H4 (cell line): Measurements from ENCODE around the gene EFCAB8. TPM values are rescaled to one million over a fixed set of nuclear protein-coding genes. Genes with fewer than 3 reads are reported as not detected.

ENCODE experiments used
- DNase-seq: peaks from one replicate; pipeline ENCODE4 v3.0.0-alpha.2; 2015; ENCODE audit warnings: low spot score
- total RNA-seq: library from RNA; depleted of rRNA; stranded (reverse); fragments of >200 nt; shearing (Covaris generic); gene quantifications from 2 replicates; pipeline ENCODE4 v1.2.3, GENCODE V29; 2014; rRNA removed

Gene EFCAB8
- total RNA-seq, 1 experiment from 2014 or later: 0.04 TPM

- no peak for DNase-seq
Observed at GRCh38 chr20:33007376-33008335, 148.9 kb downstream of the EFCAB8 start, which contains the start of gene BPIFB2. TSS of gene BPIFB2 (plus strand) at chr20:33007704. CDS start at chr20:33008575, 871 bp downstream.

GRCh38 chr20:33008336-33009213 lies 149.9 kb downstream of the EFCAB8 start:
- DNase-seq: no peak

GRCh38 chr20:33009214-33010132 lies 150.8 kb downstream of the EFCAB8 start:
- no peak for DNase-seq

GRCh38 chr20:33010133-33010504 lies 151.4 kb downstream of the EFCAB8 start:
- no peak for DNase-seq

GRCh38 chr20:33010674-33011449 lies 152.1 kb downstream of the EFCAB8 start:
- DNase-seq: no peak

Other genes with a start within 250 kb of the EFCAB8 start
- gene C20orf203, start 185.0 kb upstream of the EFCAB8 start, total RNA-seq: not detected in 2 replicates
- gene COMMD7, start 115.5 kb upstream of the EFCAB8 start, total RNA-seq: 17.4 and 29.3 TPM in 2 replicates
- gene DNMT3B, start 96.5 kb upstream of the EFCAB8 start, total RNA-seq: 3.3 and 5.4 TPM in 2 replicates
- 112 and 119 TPM in 2 replicates for gene MAPRE1, start 39.0 kb upstream of the EFCAB8 start, total RNA-seq
- not detected in 2 replicates for gene SUN5, start 145.5 kb downstream of the EFCAB8 start, total RNA-seq
- not detected in 2 replicates for gene BPIFB2, start 148.8 kb downstream of the EFCAB8 start, total RNA-seq
- gene BPIFB6, start 172.7 kb downstream of the EFCAB8 start, total RNA-seq: not detected in 2 replicates
- gene BPIFB3, start 195.0 kb downstream of the EFCAB8 start, total RNA-seq: not detected in 2 replicates
- not detected in 2 replicates for gene BPIFB4, start 220.7 kb downstream of the EFCAB8 start, total RNA-seq